SHP77 (cell line): ENCODE data around the gene HERC2.
"Not testable (repeated sequence)": the region's sequence is repeated elsewhere in the genome, so short reads cannot be mapped to it uniquely, and the experiment has no call there.

ENCODE experiments used
- DNase-seq, 2 experiments: peaks; one replicate each; lab custom pipeline; 2025; lab: John Stamatoyannopoulos, UW

The HERC2 gene

DNA sequence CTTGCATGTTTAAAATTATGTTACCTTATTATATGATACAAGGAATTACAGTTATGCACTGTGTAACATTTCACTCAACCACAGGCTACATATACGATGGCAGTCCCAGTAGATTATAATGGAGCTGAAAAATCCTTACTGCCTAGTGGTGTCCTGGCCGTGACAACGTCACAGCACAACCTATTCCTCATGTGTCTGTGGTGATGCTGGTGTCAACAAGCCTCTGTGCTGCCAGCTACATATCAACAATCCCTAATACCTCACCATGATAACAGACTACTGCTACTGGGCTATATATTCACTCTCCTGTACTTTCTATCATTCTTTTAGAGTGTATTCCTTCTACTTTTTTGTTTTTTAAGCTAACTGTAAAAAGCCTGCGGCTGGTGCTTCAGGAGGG is 142.7 kb downstream of the HERC2 start:
- DNase-seq: no peak

- no peak for DNase-seq
These were observed 143.3 kb downstream of the HERC2 start for GRCh38 chr15:28178727-28179126.

GRCh38 chr15:28178290-28178689 is 143.7 kb downstream of the HERC2 start:
- DNase-seq: no peak

DNA sequence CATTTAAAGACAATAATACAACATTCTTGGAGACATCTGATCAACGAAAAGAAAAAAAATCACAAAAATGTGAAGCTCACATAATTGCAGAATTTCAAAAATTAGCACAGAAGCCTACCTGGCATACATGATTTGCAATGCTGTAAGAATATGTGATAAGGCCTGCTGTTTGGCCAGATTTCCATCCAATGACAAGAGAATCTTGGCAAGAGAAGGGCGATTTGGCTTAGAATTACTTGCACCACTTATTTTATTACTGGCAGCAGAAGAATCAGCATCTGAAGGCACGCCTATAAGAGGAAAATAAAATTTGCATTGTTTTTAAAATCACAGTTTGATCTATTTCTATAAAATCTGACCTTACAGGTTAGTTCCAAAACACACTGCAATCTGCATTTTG is 152.6 kb downstream of the HERC2 start:
- DNase-seq: no peak

- not testable (repeated sequence) for DNase-seq
These were observed 153.4 kb downstream of the HERC2 start for GRCh38 chr15:28168405-28169121.

DNA sequence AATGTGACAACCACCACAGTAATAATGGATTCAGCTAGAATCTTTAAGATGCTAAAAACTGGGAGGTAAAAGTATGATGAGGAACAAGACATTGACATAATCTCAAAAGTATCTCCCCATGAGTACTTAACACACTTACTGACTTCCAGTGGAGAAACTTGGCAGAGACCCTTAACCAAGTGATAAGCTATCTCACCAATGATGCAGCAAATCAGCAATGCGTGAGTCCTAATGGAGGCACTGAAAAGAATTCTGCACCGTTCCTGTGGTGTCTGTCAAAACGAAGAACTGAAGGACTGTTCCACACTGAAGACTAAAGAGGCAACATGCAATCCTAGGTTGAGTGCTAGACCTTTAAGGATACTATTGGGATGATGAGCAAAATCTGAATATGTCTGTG is 154.9 kb downstream of the HERC2 start:
- no peak for DNase-seq

DNA sequence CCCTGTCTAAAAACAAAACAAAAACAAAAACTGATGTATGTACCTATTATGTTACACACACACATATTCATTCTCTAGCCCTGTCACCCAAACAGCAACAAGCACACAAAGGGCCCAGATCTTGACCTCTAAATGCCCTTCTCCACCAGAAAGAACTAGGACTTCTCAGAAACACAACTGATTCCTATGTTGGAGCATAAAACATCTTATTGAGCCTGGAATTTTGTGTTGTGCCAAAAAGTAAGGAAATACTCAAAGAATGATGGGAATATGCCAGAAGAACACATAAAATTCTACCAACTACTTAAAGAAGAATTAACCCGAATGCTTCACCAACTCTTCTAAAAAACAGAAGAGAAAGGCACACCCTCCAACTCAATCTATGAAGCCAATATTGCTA is 156.2 kb downstream of the HERC2 start:
- no peak for DNase-seq

- no peak for DNase-seq
These were observed 157.1 kb downstream of the HERC2 start for GRCh38 chr15:28164876-28165275.

DNA sequence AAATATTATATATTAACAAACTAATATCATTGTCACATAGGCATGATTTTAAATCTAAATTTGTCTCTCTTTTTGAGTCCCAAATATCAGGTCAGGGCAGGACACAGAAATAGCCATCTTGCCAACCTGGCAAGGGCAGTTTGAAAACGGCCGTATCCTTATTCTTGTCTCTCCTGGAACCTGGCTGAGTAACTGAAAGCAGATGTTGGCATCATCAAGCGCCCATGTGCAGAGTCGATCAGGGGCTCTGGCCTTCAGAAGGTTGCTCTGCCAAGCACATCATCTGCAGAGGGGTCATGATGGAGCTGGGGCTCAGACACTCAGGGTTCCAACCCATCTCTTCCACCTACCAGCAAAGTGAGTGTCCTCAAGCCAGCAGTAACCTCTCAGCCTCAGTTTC is 167.7 kb downstream of the HERC2 start:
- no peak for DNase-seq

DNA sequence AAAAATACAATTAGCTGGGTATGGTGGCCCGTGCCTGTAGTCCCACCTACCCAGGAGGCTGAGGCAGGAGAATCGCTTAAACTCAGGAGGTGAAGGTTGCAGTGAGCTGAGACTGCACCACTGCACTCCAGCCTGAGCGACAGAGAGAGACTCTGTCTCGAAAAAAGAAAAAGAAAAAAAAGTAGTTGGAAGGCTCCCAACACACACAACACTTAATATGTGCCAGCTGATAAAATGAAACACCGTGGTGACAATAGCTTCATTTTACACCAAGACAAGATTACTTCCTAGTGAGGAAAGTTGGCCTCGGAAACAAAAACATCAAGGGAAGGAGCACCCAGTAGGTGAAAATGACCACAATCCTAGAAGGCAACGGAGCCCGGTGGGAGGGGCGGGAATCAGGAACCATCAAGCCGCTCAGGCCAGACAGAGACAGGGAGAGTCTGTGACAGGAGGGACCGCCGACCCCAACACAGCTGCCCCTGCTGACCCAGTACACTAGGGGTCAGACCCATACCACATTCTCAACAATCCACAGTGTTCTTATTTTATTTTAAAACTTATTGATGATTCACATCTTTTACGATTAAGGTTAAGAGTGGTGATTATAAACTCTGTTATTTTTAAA is 168.4 kb downstream of the HERC2 start:
- DNase-seq: no peak

DNA sequence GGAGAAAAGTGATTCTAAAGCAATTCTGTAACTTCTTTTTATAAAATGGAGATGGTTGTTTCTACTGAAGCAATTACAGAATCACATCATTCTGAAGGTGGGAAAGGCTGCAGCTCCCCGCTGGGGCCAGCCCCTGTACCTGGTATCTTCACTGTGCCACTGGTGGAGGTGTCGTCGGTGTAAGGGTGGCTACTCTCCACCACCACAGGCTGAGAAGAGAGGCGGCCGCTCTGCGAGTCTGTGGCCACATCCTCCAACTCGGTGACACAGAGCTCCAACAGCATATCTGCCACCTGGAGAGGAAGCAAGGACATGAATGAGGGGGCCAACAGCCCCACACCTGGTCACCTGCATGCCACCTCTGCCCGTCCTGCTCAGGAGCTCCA is 169.4 kb downstream of the HERC2 start:
- not testable (repeated sequence) for DNase-seq

DNA sequence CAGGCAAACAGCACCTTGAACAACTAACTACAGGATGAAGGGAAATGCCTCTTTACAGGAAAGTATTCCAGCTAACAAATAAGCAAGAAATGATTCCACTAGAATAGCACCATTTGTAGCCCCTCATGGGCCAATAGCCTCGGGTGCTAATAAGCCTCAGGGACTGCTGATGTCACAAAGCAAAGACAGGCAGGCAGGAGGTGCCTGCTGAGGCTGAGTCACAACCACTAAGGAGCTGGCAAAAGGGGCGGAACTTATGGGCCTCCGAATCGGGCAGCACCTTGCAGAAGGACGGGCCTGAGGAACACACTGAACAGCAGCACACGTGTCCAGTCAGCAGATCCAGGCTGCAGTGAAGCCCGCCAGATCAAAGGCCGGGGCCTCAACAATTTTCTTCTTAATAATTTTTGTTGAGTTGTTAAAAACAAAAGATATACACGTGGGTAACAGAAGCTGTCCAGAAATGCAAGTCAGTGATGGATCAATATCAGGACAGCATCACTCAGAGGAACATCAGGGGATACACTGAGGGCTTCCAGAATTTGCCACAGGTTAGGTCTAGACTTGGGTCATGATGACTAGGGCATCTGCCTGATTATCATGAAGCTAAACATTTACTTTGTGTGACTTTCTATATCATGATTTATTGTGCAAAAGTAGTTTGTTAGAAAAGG is 170.0 kb downstream of the HERC2 start:
- not testable (repeated sequence) for DNase-seq

DNA sequence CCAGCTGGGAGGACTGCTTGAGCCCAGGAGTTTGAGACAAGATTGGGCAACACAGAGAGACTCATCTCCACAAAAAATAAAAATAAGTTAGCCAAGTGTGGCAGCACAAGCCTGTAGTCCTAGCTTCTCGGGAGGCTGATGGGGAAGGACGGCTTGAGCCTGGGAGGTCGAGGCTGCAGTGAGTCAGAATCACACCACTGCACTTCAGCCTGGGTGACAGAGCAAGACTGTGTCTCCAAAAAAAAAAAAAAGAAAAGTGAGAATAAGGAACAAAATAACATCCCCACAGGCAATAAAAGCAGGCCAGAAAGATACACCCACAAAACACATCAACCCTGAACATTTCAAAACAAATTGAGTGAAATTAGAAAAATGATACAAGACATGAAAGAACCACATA is 174.2 kb downstream of the HERC2 start:
- no peak for DNase-seq

GRCh38 chr15:28145419-28145818 is 176.6 kb downstream of the HERC2 start:
- not testable (repeated sequence) for DNase-seq

DNA sequence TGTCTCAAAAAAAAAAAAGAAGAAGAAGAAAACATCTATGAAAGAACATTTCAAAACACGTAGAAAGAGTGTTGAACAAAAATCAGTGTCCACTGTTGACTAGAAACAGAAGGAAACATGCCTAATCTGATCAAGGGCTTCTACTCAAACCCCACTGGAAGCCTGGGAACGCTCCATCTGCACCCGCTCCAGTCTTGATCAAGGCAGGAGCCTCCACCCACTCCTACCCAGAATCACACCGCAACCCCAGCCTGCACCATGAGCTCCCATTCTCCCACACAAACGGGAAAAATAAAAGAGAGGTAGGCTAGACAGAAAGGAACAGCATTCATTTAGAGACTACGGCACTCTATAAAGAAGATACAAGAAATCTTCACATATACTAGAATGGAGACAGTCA is 181.9 kb downstream of the HERC2 start:
- no peak for DNase-seq

DNA sequence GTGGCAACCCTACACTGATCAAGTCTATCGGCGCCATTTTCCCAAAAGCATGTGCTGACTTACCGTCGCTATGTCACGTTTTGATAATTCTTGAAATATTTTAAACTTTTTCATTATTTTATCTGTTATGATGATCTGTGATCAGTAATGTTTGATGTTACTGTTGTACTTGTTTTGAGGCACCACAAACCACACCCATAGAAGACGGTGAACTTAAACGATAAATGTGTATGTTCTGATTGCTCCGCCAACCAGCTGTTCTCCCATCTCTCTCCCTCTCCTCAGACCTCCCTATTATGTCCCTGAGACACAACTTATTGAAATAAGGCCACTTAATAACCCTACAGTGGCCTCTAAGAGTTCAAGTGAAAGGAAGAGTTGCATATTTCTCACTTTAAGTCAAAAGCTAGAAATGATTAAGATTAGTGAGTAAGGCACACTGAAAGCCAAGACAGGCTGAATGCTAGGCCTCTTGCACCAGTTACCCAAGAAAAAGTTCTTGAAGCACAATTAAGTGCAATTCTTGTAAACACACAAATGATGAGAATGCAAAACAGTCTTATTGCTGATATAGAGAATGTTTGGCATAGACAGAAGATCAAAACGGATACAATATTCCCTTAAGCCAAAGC is 184.5 kb downstream of the HERC2 start:
- DNase-seq: not testable (repeated sequence)

GRCh38 chr15:28136236-28136904 is 185.6 kb downstream of the HERC2 start:
- not testable (repeated sequence) for DNase-seq

- no peak for DNase-seq
These were observed 188.7 kb downstream of the HERC2 start for GRCh38 chr15:28133281-28133680.

GRCh38 chr15:28132524-28133275 is 189.3 kb downstream of the HERC2 start:
- no peak for DNase-seq

DNA sequence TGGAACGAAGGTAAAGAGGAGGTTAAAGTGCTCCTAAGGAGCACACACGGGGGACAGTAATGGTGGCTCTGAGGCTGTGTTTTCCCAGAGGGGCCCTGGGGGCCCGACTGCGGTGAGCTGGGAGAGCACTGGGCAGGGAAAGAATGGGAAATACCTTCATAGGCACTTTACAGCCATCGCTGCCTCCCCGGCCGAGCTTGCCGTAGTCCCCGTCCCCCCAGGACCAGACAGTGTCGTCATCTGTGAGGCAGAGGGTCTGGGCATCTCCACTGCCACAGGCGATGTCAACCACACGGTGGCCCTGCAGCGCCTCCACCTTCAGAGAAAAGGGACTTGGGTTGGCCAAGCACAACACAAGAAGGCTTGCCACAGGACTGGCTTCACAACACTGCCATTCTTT is 190.0 kb downstream of the HERC2 start:
- DNase-seq: no peak

DNA sequence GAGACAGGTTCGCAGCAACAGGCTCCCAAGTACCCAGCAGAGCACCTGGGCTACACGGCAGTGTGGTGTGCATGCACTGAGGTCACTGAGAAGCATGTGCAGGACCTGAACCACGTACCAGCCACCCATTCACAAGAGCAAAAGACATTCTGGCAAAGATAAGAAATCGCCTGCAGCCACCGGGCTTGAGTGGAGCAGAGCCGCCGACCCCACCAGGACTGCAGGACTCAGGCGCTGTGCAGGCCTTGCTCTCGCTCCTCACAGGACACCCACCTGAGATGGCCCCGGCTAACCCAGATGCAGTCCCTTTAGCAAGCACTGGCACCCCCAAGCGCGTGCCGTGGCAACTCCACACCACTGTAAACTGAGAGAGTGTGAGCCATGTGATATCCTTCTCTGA is 190.6 kb downstream of the HERC2 start:
- no peak for DNase-seq

DNA sequence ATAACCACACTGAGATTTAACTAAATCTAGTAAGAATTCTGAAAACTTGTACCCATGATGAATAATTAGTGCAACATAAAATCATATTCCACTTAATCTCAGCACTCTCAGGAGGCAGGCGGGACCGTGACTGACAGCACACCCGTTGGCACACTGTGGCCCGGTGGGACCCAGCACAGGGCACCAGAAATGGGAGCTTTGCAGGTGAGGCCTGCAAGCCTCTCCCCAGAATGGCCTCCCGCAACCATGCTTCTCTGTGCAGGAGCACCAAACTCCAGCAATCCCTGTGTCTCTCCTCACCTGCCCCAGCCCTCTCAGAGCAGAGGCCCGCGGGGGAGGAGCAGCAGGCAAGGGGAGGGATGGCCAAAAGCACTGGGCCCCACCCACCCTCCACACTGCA is 191.3 kb downstream of the HERC2 start:
- DNase-seq: no peak
